Activated CD4-positive, alpha-beta T cell treated with anti-CD3 and anti-CD28 coated beads, Interleukin-2, Interleukin-4, amounts not matched to agents 100 ng/mL and 50 ng/mL, durations not matched to agents 16 hours and 8 hours (primary cell): ENCODE results near the gene MAD1L1.
"Not testable (repeated sequence)": the region's sequence is repeated elsewhere in the genome, so short reads cannot be mapped to it uniquely, and the experiment has no call there.

Experiments used
- DNase-seq: peaks from one replicate; pipeline ENCODE4 v3.0.0-alpha.2; 2020; ENCODE audit warnings: low spot score

Gene MAD1L1

DNA sequence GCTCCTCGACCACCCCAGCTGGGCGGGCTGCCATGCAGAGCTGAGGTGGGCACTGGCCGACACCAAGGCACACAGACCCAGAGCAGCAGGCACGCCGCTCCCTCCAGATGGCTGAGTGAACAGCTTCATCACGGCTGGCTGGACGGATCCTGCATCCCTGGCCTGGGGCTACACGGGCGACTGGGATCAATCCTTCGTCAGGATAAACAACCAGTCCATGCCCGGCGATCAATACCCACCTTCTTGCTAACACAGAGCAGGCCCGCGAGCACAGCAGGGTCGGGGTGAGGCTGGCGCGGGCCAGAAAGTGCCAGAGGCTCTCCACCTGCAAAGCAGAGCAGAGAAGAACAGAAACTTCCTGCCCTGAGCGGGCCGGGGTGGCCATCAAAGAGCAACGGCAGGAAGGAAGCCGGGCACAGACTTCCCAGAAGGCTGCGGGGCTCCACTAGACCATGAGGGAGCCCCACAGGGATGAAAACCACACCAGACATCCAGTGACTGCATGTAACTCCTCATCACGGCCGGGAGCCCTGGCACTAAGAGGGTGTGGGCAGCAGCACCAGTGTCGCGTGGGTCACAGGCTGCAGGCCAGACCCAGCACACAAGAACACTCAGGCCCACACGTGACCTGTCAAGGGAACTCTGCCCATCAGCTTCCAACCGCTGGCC is 166.4 kb downstream of the MAD1L1 start:
- no peak for DNase-seq

DNA sequence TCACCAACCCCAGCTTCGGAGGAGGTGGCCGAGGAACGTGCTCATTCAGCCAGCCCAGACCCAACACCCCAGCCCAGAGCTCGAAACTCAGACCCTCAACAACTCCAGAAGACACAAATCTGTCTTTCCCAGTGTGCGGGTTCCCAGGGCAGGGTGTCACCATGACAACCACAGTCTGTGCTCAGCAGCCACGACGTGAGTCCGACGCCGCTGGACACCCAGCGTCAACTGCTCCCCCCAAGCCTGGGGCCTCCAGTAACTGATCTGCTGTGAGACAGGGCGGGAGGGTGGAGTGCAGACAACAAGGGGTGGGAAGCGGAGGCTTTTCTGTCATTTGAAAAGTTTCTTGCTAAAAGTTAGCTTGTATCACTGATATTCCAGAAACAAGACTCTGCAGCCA is 167.2 kb downstream of the MAD1L1 start:
- no peak for DNase-seq

DNA sequence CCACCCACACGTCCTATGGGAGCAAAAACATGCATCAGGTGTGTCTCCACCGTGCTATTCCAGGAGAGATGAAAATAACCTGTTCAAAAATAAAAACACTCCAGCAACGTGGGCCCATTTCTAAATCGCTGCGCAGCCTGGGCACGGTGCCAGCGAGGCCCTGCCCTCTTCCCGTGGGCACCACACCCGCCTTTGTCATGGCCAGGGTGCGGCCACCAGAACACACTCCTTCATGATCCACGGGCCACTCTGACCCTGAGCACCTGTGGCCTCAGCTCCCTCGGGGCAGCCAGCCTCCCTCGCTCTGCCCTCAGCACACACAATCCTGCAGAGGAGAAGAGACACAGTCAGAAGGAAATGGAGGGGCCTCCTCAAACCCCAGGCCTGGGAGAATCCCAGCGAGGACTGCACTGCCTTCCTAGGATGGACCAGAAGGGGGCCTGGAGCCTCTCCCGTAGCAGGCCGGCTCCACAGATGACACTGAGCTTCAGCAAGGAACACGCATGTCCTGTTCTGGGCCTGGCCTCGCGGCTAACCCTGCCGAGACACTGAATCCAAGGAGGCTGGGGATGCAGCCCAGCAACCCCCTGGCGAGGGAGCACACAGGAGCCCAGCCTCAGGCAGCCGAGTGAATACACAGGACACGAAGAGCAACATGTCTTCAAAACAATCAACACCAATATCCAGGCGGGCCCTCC is 169.0 kb downstream of the MAD1L1 start:
- DNase-seq, result no peak

DNA sequence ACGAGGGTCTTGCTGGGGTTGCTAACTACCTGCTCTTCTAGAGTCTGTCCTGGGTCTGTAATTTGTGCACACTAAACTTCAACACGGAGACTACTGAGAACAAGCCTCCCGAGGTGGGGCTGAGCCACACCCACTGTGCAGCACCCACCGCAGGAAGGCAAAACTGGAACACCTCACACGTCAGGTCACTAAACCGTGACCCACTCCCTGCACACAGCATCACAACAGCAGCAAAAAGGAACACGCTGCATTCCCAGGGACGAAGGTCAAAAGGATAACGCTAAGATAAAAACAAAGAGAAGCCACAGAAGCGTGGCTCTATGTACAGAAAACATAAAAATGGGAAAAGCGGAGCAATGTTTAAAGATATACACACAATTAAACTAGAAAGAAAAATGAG is 170.1 kb downstream of the MAD1L1 start:
- no peak for DNase-seq

DNA sequence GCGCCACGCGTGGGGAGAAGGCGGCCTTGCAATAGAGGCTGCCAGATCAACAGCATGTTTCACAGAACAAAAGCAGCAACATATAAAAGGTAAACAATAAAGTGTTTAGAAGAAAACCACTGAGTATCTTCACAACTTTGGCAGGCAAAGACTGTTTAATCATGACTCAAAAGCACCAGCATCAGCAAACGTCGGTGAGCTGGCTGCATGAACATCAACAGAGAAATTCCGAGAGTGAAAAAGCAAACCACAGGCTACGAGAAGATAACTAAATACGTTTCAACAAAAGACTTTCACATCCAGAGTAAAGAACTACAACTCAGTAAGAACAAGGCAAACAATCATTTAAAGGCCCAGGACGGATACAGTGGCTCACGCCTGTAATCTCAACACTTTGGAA is 172.0 kb downstream of the MAD1L1 start:
- DNase-seq, result no peak

DNA sequence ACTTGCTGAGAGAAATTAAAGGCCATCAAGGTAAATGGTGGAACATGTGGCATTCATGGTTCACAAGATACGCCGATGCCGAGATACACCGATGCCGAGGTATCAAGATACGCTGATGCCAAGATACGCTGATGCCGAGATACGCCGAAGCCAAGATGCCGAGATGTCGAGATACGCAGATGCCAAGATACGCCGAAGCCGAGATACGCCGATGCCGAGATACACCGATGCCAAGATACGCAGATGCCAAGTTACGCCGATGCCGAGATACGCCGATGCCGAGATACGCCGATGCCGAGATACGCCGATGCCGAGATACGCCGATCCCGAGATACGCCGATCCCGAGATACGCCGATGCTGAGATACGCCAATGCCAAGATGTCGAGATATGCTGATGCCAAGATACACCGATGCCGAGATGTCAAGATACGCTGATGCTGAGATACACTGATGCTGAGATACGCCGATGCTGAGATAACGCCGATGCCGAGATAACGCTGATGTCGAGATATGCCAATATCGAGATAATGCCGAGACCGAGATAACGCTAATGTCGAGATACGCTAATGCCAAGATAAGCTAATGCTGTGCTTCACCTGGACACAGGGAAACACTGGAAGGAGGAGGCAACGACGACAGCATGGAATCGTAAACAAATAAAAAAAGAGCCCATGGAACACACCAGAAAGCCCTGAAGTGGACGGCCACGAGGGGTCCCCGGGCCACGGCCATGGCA is 172.6 kb downstream of the MAD1L1 start:
- DNase-seq, result no peak

DNA sequence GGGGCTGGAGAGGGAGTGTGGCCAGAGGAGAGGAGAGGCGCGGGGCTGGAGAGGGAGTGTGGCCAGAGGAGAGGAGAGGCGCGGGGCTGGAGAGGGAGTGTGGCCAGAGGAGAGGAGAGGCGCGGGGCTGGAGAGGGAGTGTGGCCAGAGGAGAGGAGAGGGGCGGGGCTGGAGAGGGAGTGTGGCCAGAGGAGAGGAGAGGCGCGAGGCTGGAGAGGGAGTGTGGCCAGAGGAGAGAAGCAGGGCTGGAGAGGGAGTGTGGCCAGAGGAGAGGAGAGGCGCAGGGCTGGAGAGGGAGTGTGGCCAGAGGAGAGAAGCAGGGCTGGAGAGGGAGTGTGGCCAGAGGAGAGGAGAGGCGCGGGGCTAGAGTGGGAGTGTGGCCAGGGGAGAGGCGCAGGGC is 174.5 kb downstream of the MAD1L1 start:
- not testable (repeated sequence) for DNase-seq

DNA sequence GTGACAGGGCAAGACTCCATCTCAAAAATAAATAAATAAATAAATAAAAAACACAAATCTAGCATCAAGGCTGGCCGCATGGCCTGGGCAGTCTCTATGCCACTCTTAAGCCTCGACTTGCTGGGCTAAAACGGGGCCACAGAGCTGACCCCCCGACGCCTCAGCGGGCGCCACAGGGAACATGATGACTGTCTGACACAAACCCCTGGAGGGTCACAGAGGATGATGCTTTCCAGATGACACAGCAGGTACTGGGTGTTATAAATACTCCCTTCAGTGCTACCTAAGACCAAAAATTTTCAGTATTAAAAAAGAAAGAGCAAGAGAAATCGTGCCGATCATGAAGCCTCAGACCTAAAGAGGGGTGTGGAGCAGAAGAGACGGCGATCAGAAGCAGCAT is 176.8 kb downstream of the MAD1L1 start:
- no peak for DNase-seq

DNA sequence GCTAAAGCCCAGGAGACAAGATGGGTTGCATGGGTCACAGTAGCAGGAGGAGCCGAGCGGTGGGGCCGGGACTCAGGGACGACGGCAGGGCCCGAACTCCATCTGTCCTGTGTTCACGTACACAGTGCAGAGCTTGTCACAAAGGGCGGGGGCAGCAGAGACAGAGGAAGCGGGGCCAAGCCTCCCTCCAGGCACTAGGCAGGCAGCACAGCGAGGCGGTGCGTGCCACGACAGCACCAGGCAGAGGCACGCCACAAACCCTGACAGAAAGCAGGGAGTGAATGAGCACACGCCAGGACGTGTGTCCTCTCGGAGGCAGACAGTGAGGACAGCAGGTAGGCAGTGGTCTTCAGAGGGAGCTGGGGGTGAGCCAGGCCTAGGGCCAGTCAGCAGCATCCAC is 177.8 kb downstream of the MAD1L1 start:
- no peak for DNase-seq

DNA sequence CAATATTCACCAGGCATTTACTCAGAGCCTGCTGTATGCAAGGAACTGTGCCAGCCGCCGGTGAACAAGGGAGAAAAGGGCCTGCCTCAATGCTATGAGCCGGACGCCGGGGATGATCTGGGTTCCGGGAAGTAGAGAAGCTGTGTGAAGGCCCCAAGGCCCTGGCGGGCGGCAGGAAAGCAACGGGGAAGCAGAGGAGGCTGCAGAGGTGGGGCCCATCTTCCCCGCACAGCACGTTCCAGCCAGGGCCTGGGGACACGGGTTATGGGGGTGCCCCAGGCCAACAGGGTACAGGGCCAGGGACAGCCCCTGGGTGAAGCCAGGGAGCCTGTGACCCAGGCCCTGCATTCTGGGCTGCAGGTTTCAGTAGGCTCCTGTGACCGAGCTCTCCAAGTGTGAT is 179.3 kb downstream of the MAD1L1 start:
- DNase-seq, result no peak

DNA sequence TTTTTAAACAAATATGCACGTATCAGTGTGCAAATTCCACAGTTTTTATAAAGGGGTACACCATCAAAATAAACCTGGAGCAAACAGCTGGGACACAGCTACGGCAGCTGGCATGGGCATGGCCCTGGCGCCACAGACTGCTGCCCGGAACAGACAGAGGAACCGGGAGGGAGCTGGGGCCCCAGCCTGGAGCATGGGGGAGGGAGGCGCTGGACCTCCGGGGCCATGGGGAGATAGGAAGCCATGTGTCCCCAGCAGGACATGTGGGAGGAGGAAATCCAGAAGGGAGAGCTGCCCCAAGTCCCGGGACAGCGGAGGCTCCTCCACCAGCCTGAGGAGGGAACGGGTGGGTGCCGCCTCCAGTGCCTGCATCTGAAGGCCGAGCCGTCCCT is 180.1 kb downstream of the MAD1L1 start:
- no peak for DNase-seq

DNA sequence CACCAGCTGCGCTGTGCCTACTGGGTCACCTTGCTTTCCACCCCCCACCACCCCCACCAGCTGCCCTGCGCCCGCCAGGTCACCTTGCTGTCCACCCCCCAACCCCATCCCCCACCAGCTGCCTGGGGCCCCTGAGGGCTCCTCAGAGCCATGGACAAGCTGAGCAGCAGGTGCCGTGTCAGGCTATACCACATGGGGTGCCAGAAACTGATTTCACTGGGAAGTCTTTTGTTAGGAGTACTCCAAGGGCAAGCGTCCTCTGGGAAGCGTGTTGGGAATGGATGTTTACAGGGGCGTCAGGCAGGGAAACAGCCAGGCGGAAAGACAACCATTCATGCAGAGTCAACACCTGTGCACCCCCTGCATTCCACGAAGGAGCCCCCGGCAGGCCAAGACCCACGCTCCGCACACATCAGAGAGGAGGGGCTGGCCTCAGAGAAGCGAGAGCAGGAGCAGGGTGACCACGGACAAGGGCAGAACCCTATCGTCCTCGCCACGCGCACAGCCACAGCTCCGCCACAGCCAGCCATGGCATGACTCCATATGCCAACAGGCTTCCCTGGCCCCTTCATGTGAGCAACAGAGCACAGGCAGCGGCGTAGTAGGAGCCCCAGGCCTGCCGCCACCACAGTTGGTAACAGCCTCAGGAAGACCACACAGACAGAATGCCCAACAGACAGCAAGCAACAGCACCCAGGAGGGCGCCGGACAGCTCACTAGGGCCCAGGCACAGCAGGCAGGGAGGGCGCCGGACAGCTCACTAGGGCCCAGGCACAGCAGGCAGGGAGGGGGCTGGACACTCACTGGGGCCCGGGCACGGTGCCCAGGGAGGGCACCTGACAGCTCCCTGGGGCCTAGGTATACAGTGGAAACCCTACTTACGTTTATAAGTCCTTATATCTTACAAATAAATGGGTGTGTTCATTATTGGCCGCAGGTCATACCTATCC is 180.8 kb downstream of the MAD1L1 start:
- no peak for DNase-seq

DNA sequence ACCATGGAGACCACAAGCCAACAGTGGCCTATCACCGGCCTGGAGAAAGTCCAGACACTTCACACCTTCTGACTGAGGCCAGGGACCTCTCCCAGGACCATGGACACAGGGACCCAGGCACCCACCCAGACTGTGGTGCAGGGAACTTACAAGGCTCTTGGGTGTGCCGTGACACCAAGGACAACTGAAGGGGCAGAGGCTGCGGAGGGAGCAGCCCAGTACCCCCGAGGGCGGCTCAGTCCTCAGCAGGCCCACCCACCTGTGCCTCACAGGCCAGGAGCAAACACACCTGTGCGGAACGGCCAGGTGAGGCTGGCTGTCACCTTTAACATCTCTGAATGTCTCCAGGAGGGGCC is 182.3 kb downstream of the MAD1L1 start:
- no peak for DNase-seq

DNA sequence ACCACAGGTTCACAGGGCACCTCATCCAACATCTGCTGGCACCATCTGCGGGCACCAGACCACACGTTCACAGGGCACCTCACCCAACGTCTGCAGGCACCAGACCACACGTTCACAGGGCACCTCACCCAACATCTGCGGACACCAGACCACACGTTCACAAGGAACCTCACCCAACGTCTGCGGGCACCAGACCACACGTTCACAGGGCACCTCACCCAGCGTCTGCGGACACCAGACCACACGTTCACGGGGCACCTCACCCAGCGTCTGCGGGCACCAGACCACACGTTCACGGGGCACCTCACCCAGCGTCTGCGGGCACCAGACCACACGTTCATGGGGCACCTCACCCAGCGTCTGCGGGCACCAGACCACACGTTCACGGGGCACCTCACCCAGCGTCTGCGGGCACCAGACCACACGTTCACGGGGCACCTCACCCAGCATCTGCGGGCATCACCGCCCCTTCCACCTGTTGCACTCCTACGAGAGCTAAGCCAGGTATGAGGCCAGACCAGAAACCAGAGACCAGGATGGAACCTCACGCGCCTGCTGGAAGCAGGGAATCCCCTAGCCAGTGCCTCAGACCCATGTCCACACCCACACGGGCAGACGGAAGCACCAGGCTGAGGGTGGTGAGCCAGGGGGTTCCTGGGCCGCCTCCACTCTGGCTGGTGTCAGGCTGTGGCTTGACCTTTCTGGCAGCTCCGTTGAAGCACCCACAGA is 182.8 kb downstream of the MAD1L1 start:
- no peak for DNase-seq

DNA sequence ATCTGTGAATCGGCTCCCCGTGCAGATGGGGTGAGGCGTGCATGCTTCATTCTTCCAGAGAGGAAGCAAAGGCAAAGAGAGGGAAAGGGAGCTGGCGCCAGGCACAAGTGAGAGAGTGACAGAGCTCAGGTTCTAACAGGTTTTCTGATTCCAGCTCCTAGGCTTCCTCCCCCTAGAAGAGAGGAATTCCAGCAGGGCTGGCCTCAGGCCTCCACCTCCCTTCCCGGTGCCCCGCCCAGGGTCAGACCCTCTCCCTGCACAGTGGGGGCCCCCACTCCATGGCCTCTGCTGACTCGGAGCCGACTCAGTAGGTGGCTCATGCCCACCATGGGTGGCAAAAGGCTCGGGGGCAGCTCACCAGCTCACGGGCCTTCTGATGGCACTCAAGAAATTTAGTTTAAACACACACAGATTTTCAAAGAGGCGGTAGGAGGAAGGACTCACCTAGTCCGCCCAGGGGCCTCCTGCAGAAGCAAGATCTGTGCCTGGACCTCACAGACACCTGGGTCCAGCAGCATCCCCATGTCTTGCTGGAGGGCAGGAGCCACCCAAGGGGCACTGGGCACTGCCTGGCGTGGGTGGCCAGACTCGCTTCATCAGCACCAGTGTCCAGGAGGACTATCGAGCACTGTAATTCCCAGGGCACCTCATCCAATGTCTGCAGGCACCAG is 183.5 kb downstream of the MAD1L1 start:
- DNase-seq, result no peak

DNA sequence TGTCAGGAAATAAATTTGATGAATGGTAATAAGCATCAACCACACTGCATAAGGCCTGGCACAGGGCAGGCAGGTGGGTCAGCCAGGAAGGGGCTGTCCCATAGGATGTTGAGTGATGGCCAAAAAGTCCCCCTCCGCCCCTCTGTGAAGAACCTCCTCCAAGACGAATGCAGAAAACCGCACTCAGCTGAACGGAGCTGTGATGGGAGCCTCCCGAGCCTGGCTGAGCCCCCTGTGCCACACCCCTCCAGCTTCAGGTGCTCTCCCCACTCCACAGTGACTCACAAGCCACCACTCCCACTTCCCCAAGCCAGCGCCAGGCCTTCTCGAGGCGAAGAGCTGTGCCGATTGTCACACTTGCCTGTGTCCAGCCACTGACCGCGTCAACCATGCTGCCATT is 184.2 kb downstream of the MAD1L1 start:
- no peak for DNase-seq

DNA sequence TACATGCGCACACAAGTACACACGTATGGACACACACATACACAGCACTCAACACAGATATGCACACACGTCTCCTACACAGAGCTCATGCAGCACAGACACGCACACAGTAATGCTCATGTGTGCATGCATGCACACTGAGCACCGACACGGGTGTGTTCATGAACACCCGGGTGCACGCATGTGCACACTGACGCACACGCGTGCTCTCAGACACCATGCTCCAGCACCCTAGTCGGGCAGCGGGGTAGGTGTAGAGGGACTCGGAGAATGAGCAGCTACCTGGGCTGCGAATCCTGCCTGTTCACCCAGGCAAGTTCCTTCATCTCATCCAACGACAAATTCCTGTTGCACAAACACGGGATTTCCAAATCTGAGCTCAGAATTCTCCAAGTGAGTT is 184.7 kb downstream of the MAD1L1 start:
- no peak for DNase-seq

DNA sequence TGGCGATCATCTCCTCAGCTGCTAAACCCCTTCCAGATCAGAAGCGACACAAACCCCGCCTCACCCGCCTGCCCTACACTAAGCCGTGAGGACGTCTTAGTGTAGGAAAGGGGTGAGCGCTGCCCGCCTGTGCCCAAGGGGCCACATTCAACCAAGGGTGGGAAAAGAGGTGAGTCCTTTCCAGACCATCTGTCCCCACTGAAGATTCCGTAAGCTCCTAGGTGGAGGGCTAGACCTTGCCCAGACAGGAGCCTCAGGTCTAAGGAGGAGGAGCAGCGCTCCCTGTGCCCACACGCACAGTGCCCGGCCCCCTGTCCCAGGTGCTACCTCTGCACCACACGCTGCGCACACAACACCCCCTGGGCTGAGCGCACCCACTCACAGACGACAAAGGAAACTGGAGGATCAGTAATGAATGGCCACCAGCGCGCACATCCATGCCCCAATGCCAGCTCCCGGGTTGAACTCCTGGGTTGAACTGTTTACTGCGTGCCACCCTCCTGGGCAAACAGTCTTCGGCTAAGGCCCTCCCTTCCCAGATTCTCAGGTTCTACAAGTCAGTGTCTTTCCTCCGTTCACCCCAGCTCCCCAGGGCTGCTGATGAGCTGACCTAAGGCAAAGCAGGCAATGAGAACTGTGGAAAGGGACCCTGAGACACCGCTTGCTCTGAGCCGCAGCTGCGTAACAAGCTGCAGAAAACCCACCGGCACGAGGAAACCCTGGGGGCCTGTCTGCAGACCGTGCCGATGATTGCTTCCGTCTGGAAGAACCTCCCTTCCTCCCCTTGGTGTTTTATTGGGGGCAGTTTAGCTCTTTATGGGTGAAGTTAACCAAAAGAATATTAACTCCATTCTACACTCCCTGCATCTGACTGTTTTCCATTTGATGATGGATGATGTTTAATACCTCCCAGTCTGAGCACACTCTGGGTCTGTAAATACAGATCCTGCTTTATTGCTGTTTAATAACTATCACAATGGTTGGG is 185.9 kb downstream of the MAD1L1 start:
- no peak for DNase-seq

DNA sequence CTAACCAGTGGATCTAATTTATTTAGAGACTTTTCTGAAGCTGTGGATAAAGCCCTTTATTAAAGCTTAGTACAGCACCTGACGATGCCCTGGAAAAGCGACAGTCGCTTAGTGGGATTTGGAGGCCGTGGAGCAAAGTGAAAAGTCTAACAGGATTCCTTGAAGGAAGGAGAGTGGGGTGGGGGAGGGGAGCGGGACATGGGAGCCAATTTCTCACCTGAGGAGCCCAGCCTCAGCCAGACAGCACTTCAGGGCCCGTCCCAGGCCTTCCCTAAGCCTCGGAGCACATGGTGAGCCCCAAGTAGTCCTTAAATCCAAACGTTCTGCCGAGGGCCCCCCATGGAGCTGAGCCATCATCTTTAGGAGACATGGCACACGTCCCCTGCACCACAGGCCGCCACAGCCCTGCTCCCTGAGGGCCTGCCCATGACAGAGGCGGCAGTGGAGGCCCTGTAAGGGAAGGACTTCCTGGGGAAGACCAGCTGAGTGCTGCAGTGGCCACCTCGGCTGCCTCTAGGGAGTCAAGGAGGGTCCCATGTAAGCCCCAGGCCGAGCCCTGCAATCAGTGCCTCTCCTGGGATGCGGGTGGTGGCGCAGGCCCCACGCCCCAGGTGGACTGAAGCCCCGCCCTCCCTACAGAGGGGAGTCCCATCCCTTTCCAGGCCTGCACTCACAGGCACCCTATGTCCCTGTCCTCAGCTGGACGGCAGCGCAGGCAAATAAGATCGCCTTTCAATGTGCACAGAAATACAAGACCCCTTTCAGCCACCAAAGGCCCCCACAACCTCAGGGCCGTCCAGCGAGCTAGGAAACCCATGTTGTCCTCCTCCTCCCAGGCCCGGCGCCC is 187.0 kb downstream of the MAD1L1 start:
- no peak for DNase-seq
